Stimulated activated CD4-positive, alpha-beta T cell treated with anti-CD3 and anti-CD28 coated beads, Interleukin-15, amount 100 ng/mL, for 48 hours (primary cell): ENCODE data around the gene RPS6KC1.
"Not testable (repeated sequence)": the region's sequence is repeated elsewhere in the genome, so short reads cannot be mapped to it uniquely, and the experiment has no call there.

Experiments
- DNase-seq, 2 donors: peaks; one replicate each; pipeline ENCODE4 v3.0.0-alpha.2; 2020; ENCODE audit warnings: low read depth in 2 of 2

The RPS6KC1 gene

DNA sequence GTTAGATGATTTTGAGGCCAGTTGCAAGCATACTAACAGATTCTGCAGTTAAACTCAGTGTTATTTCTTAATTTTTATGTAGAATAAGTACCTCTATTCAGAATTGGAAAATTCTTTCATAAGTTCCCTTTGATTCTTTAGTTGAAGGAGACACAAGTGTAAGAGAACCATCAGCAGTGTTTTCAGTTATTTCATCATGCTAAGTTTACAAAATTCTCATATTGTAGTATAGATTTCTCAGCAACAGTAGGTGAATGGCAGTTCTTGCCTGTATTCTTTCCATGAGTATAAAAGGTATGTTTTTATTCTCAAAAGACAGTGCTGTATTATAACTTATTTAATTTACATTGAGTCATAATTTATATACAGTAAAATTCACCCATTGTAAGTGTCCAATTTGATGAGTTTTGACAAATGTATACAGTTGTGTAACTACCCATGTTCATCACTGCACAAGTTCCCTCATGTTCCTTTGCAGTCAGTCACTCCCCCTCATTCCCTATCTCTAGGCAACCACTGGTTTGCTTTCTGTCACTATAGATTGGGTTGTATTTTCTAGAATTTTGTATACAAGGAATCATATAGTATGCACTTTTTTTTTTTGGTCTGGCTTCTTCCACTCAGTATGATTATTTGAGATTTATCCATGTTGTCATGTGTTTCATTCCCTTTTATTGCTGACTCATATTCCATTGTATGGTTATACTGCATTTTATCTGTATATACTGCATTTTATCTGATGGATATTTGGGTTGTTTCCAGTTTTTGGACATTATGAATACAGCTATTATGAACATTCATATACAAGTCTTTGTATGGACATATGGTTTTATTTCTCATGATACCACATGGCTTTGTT lies 3.9 kb downstream of the RPS6KC1 start:
- DNase-seq, result no peak

DNA sequence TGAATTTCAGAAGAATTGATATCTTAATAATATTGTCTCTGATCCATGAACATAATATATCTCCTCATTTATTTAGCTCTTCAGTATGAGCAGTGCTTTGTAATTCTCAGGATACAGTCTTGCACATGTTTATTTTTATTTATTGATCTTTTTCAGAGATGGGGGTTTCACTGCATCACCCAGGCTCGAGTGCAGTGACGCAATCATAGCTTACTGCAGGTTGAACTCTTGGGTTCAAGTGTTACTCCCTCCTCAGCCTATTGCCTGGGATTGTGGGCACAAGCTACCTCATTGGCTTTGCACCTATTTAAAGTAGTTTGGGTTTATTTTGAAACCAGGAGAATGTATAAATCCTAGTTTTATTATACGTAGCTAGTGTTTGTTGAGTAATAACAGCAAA lies 4.7 kb downstream of the RPS6KC1 start:
- DNase-seq, result no peak

DNA sequence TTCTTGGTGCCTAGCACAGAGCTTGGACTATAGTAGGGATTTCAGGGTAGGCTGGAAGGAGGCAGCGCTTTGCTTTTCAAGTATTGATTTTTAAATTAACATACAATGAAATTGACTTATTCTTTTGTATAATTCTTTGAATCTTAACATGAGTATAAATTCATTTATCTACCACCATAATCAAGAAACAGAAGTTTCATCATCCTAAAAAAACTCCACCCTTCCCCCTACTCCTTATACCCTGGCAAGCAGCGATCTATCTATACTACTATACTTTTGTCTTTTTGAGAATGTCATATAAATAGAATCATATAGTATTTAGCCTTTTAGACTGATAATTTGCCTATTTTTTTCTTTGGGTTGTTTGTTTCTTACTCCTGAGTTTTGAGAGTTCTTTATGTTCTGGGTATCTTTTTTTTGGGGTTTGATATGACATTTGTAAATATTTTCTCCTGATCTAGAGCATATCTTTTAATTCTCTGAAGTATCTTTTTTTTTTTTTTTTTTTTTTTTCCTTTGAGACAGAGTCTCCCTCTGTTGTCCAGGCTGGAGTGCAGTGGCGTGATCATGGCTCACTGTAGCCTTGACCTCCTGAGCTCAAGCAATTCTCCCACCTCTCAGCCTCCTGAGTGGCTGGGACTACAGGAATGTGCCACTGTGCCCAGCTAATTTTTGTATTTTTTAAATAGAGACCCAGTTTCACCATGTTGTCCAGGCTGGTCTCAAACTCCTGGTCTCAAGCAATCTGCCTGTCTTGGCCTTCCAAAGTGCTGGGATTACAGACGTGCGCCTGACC lies 6.4 kb downstream of the RPS6KC1 start:
- no peak for DNase-seq

DNA sequence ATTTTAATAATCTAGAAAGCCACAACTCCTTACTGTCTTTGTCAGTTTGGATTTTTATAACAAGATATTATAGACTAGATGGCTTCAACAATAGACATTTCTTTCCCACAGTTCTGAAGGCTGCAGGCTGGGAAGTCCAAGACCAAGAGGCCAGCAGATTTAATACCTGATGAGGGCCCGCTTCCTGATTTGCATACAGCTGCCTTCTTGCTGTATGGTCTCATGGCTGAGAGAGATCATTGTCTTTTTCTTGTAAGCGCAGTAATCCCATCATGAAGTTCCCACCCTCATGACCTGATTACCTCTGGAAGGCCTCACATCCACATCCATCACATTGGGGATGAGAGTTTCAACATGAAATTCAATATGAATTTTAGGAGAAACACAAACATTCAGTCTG lies 9.8 kb downstream of the RPS6KC1 start:
- no peak for DNase-seq

DNA sequence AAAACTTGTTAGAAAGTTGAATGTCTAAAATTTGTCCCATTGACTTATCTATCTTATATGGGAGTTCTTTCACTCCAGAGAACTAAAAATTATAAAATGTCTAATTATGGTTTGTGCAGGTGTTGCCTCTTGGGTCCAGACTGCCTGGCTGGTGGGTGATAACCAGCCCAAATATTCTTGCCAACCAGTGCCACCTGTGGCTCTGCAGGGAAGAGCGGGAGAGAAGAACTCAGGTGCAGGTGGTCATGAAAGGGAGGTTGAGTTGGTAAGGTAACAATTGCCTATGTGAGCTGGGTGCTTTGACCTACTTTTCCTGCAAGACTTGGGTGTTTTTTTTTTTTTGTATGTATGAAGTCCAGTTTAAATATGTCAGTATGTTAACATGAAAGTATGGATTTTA lies 10.2 kb downstream of the RPS6KC1 start:
- no peak for DNase-seq

DNA sequence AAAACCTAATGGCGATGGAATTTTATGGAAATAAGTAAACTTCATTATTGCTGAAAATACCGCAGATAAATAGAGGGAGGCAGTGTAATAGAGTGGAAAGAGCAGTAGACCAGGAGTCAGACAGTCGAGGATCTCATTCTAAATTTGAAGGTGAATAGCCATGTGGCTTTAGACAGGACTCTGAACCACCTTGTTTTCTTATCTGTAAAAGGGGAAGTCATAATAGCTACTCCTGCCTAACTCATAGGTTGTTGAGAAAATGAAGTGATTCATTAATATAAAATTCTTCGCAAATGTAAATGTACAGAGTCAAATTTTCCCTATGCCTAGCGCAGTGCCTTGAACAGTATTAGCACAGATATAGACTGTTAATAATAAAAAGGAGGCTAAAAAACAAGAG lies 14.8 kb downstream of the RPS6KC1 start:
- no peak for DNase-seq

DNA sequence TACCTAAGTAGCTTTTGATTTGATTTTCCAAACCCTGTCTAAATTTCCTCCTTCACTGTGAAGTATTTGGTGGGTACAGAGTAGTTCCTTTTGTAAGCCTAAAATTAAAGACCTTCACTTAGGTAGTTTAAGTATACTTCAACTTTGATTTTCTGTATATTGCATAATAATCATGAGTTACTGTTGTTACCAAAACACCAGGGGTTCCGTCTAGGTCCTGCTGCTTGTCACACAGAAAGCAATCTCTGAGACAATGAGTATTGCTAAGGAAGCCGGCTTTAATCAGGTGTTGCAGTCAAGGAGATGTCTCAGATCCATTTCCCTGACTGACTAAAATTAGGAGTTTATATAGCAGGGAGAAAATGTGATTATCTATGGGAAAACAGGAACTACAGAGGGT lies 15.3 kb downstream of the RPS6KC1 start:
- no peak for DNase-seq

DNA sequence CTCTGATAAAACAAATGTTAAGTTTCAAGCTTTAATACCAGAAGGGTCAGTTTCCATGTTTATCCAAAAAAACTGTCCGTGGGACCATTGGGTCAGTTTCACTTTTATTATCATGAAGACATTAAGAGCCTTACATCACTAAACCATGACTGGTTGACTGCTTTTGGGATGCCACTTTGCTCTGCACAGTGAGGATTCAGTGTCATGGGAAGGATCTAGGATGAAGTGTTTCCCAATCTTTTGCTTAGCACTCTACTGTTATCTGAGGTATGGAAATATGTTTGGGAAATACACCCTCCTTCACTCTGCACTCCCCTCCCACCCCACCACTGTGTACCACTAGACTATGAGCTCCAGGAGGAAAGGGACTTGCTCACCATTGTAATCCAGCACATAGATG lies 16.3 kb downstream of the RPS6KC1 start:
- DNase-seq, result no peak

DNA sequence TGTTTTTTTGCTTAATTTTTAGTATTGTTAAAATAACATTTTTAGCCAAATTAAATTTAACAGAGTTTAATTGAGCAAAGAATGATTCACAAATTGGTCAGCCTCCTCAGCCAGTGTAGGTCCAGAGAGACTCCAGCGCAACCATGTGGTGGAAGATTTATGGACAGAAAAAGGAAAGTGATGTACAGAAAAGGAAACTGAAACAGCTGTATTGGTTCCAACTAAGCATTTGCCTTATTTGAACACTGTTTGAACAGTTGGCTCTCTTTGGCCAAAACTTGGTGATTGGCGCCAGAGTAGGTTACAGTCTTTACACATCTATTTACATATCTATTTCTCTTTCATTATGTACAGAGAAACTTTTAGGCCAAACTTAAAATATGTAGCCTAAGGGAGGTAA lies 19.4 kb downstream of the RPS6KC1 start:
- DNase-seq, result no peak

DNA sequence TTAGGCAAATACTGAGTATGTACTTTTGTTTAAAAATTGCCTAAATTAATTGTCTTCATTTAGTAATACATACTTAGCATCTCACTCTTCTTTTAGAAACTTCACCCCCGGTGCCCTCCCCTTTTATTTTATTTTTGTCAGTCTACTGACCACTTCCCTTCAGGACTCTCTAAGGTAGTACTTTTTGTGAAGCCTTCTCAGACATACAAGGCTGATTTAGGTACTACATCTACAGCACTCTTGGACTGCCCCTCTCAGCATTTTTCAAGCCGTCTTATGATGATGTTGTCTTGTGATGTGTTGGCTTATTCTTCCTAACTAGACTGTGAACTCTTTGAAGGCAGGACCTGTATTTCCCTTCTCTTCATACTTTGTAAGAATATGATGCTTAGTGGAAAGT lies 24.7 kb downstream of the RPS6KC1 start:
- no peak for DNase-seq

DNA sequence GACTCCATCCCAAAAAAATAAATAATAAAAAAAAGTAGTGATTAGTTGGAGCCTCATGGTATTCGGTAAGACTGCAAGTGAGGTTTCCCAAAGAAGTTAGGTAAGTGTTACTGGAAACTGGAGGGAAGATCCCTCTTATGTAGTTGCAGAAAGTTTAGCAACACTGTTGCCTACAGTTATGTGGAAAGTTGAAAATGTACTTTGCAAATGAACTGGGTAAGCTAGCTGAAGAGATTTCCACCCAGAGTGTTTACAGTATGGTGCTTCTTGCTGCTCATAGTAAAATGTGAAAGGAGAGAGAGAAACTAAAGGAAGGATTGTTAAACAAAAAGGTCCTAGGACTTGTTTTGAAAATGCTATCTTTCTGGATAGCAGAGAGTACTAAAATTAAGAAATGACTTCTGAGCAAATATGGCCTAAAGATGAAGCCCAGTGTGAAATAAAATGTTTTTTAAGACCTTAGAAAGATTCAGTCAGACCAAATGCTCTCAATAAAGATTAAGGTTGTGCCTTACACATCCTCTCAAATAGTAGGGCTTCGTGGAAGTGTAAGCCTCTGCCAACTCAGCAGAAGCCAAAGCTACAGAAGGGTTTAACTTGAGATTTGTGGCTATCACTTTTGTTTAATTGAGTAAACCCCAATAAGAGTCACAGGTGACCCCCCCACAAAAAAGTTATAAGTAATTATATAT lies 31.5 kb downstream of the RPS6KC1 start:
- DNase-seq, result no peak

DNA sequence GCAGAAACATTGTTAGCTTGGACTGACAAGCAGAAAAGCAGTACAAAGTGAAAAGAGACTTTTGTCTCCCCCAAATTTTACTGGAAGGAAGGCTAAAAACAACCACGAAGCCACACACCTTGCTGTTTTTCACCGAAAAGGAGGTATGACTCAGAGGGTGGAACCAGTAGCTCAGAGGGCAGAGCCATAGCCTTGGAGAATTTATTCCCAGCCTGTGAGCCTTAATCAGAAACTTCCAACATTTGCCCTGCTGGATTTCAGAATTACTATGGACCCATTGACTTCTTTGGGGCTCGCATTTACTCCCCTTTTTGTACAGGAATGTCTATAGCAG lies 32.0 kb downstream of the RPS6KC1 start:
- DNase-seq, result no peak

DNA sequence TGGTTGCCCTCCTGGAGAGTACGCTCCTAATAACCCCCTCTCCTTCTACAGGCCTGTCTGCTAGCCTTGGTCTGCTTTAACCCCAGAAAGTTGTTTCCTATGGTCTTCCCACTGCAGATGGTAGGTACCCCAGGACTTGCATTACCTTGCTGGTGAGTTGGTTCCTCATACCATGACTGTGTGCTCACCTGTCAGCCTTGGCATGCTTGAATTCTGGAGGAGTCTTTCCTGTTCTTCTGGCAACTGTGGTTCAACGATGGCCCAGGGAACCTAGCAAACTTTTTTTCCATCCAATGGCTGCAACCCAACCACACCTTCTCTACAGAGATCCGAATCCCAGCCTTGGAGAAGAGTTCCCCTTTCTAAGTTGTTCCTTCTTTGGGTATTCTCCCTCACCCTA lies 36.9 kb downstream of the RPS6KC1 start:
- DNase-seq, result no peak

DNA sequence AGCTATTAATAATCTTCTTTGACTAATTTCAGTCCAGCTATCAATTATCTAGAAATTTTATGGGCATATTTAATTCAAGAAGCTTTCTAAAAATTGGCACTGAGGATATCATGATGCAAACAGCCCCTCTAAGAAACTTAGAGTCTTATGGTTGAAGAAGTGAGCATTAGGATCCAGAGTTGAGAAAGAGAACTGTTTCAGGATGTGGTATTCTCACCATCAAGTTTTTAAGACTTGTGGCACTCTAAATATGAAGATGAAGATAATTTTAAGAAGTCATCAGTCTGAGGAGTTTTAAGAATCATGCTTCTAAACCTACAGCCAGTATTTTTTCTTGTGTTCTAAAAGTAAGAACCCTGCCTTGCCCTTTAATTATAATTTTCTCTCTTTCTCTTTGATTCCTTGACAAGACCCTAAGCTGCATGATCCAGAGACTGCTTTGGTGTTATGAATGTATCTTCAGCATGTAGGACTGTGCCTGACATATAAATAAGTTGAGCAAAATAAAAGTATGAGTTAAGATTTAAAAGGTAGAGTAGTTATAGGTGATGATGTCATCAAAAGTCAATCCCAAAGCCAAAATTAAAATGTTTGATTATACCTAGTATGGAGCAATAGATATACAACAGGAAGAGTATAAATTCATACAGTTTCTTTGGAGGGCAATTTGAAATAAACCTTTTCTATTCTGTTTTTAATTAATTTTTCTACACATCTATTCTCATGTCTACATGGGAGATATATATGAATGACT lies 39.1 kb downstream of the RPS6KC1 start:
- DNase-seq, result no peak

DNA sequence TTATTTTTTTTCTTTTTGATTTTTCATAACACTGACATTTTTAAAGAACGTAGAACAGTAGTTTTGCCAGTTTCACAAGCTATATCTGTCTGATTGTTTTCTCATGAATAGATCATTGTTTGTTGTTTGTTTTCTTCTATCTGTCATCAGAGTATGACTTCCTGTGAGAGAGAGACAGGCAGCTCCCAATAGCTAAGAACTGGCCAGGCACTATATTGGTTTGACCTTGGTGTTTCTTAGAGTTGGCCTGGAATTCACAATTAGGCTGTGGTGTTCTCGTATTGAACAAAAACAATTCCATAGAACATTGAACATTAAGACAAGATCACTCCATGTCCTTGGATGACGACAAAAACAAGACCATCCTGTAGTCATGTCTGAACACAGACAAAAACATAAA lies 43.4 kb downstream of the RPS6KC1 start:
- DNase-seq, result no peak

DNA sequence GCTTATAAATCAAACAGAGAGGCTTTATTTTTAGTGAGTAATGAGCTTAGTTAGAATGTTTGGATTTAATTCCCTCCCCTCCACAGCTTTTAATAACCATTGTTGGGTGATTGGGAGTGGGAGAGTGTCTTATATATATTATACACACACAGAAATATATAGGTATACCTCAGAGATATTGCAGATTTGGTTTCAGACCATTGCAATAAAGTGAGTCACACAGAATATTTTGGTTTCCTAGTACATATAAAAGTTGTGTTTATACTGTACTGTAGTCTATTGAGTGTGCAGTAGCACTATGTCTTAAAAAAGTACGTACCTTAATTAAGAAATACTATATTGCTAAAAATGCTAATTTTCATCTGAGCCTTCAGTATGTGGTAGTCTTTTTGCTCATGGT lies 44.4 kb downstream of the RPS6KC1 start:
- no peak for DNase-seq

DNA sequence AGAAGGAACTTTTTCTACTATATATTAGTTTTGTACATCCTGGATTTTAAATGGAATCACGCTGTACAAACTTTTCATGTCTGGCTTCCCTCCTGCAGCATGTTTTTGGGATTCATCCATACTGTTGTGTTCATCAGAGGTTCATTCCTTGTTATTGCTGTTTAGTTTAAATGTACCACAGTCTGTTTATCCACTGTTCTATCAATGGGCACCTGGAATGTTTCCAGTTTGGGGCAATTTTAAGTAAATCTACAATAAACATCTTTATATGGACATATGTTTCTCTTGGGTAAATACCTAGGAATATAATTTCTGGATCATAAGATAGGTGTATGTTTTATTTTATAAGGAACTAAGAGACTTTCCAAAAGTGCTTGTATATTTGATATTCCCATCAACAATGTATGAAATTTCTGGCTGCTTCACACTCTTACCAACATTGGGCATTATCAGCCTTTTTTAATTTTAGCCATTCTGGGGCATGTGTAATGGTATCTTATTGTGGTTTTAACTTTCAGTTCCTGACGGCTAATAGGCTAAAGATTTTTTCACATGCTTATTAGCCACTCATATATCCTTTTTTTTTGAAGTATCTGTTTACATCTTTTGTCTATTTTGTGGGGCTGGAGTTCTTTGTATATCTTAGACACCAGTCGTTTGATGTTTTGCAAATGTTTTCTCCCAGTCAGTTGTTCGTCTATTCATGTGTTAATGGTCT lies 48.8 kb downstream of the RPS6KC1 start:
- no peak for DNase-seq

DNA sequence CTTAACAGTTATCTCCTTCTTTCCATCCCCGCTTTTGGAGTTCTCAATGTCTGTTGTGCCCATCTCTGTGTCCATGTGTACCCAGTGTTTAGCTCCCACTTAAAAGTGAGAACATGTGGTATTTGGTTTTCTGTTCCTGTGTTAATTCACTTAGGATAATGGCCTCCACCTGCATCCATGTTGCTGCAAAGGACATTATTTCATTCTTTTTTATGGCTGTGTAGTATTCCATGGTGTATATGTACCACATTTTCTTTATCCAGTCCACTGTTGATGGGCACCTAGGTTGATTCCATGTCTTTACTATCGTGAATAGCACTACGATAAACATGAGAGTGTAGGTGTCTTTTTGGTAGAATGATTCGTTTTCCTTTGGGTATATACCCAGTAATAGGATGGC lies 49.5 kb downstream of the RPS6KC1 start:
- DNase-seq, result not testable (repeated sequence)

DNA sequence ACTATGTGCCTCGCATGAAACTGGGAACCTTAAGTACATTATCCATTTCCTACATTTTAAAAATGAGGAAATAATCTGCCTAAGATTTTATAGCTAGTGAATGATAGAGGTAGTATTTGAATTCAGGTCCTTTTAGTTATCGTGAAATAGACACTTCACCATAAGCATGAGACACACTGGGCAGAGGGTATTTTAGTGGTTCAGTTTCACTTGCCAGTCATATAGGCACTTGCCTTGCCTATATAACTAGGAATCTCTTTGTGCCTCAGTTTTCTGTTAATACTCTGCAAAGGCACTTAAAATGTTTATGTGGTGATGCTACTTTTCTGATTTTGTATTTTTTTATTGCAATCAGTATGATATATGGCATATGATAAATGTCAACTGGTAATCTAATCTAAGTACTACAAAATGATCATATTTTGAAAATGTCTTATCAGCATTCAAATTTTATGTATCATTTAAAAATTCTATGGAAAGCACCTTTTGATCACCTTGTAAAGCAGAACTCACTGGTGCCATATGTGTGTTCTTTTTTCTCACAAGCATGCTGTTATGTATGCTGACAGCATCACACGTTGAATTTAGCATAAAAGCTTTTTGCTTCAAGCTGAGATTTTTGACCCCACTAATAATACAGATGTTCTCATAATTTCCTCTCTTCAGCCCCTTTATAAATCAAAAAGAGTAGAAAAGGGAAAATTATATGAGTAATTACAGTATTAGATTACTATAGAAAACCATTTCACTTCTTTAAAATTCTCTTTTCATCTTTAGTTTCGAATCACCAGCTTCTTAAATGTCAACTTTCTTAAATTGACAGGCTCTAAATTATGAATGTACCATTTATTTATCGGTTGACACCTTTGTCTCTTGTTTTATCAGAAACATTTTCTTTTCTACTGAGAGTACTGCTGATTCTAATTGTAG lies 52.6 kb downstream of the RPS6KC1 start:
- no peak for DNase-seq

DNA sequence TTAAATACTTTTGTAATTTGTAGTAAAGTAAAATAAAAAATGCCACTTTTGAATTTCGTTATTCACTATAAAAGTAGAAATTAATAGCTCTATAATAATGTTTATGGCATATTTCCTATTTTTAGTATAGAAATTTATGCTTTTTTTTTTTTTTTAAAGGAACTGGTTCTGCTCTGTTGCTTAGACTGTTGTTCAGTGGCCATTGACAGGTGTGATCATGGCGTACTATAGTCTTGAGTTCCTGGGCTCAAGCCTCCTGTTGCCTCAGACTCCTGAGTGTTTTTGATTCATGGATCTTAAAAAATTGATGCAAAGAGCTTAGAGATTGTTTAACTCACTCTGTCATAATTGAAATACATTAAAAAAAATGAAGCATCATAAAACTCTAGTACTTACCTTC lies 53.6 kb downstream of the RPS6KC1 start:
- no peak for DNase-seq
